B cell (primary cell): ENCODE data around the gene NKTR. TPM values are rescaled to one million over a fixed set of nuclear protein-coding genes. Genes with fewer than 3 reads are reported as not detected.

Experiments used
- ATAC-seq: fragments of 200-7000 bp; cut with Tn5 transposase; one replicate; pipeline ENCODE4 v1.10.0; 2021; ENCODE audit warnings: low read depth, mild to moderate bottlenecking, moderate number of reproducible peaks, moderate library complexity
- CTCF ChIA-PET: fragments of 350-600 bp; sonication (Branson Sonifier 250); formaldehyde crosslinking; loops from one replicate; lab custom pipeline; 2021; ENCODE audit warnings: antibody characterized with exemption, inconsistent platforms; lab: Charles Lee
- POLR2A ChIA-PET: fragments of 350-600 bp; sonication (Branson Sonifier 250); formaldehyde crosslinking; loops from one replicate; lab custom pipeline; 2021; ENCODE audit warnings: antibody characterized with exemption; lab: Charles Lee
- DNase-seq: peaks from one replicate; pipeline ENCODE4 v3.0.0; 2013
- H2AFZ ChIP-seq: 2 replicates; pipeline ENCODE4 v1.6.1; 2012; ENCODE audit warnings: mild to moderate bottlenecking, low read depth, low read length; ENCODE audit not compliant: insufficient read depth, poor library complexity, severe bottlenecking
- H3K27ac ChIP-seq, 2 donors: 1 replicate in 1 of 2; 2 replicates in 1 of 2; pipeline ENCODE4 v1.5.1; 2012 to 2013; ENCODE audit warnings: low read length in 2 of 2, mild to moderate bottlenecking in 2 of 2, moderate library complexity in 1 of 2
- H3K27me3 ChIP-seq, 4 experiments: fragments of 200-600 bp in 1 of 4; sonication (generic) in 1 of 4; replicated peaks in 1 of 4; 1 replicate in 2 of 4; 2 replicates in 2 of 4; pipeline versions ENCODE4 v1.6.1 to v1.7.0; 2013 to 2016; ENCODE audit warnings: low read length in 3 of 4, mild to moderate bottlenecking in 2 of 4, mixed read lengths in 1 of 4, moderate library complexity in 1 of 4; ENCODE audit not compliant: insufficient read depth in 4 of 4, control insufficient read depth in 3 of 4; ENCODE audit errors: control extremely low read depth in 1 of 4
- H3K36me3 ChIP-seq, 2 experiments: replicated peaks in 1 of 2; 1 replicate in 1 of 2; 2 replicates in 1 of 2; pipeline versions ENCODE4 v1.6.1 to v1.7.1; 2013; ENCODE audit warnings: low read length in 1 of 2; ENCODE audit not compliant: insufficient read depth in 2 of 2, control insufficient read depth in 1 of 2; ENCODE audit errors: control extremely low read depth in 1 of 2, extremely low read depth in 1 of 2
- H3K4me1 ChIP-seq, 2 donors: fragments of 200-600 bp in 1 of 2; sonication (generic) in 1 of 2; 1 replicate in 1 of 2; 2 replicates in 1 of 2; pipeline versions ENCODE4 v1.5.1 to v1.6.1; 2013 to 2017; ENCODE audit warnings: low read length in 2 of 2; ENCODE audit not compliant: control insufficient read depth in 2 of 2, insufficient read depth in 2 of 2
- H3K4me2 ChIP-seq: replicated peaks from 2 replicates; pipeline ENCODE3; 2012; ENCODE audit warnings: mild to moderate bottlenecking, low read depth, low read length; ENCODE audit not compliant: poor library complexity, severe bottlenecking
- H3K4me3 ChIP-seq, 5 experiments: fragments of 200-600 bp in 1 of 5; sonication (generic) in 1 of 5; 1 replicate in 3 of 5; 2 replicates in 2 of 5; pipeline versions ENCODE4 v1.5.1 to v1.7.0; 2011 to 2016; ENCODE audit warnings: low read length in 4 of 5, mild to moderate bottlenecking in 4 of 5, low read depth in 2 of 5, control low read depth in 1 of 5, moderate library complexity in 1 of 5; ENCODE audit not compliant: insufficient read depth in 1 of 5; ENCODE audit errors: control extremely low read depth in 1 of 5, extremely low read depth in 1 of 5
- H3K79me2 ChIP-seq: fragments of 200-600 bp; sonication (generic); one replicate; pipeline ENCODE4 v1.6.0; 2016; ENCODE audit warnings: low read length; ENCODE audit not compliant: control insufficient read depth, insufficient read depth
- H3K9ac ChIP-seq: fragments of 200-600 bp; sonication (generic); 2 replicates; pipeline ENCODE4 v1.6.1; 2017; ENCODE audit warnings: mild to moderate bottlenecking, low read length, moderate library complexity
- H3K9me3 ChIP-seq, 3 donors: one replicate each; pipeline versions ENCODE4 v1.6.1 to v1.7.1; 2013; ENCODE audit warnings: low read length in 2 of 3; ENCODE audit not compliant: control insufficient read depth in 2 of 3, insufficient read depth in 1 of 3; ENCODE audit errors: control extremely low read depth in 1 of 3
- H4K20me1 ChIP-seq: 2 replicates; pipeline ENCODE4 v1.6.0; 2012; ENCODE audit warnings: mild to moderate bottlenecking, low read length; ENCODE audit not compliant: insufficient read depth, control insufficient read depth, poor library complexity, severe bottlenecking
- H3K27ac Mint-ChIP-seq: one replicate; pipeline ENCODE4 v1.8.0; 2021; ENCODE audit warnings: mixed read lengths
- H3K27me3 Mint-ChIP-seq: one replicate; pipeline ENCODE4 v1.8.0; 2021; ENCODE audit warnings: mixed read lengths
- H3K4me1 Mint-ChIP-seq: one replicate; pipeline ENCODE4 v1.8.0; 2021; ENCODE audit warnings: mixed read lengths
- H3K4me3 Mint-ChIP-seq: one replicate; pipeline ENCODE4 v1.8.0; 2021; ENCODE audit warnings: mixed read lengths
- H3K9me3 Mint-ChIP-seq: one replicate; pipeline ENCODE4 v1.8.0; 2022; ENCODE audit warnings: mixed read lengths; ENCODE audit not compliant: insufficient read depth
- CTCF ChIP-seq: fragments of 200-600 bp; IDR thresholded peaks from one replicate; pipeline ENCODE4 v1.8.0; 2022; ENCODE audit warnings: antibody characterized with exemption, mild to moderate bottlenecking
- EZH2 ChIP-seq: IDR thresholded peaks from 2 replicates; pipeline ENCODE4 v1.6.1; 2012; ENCODE audit warnings: borderline replicate concordance, low read depth, mild to moderate bottlenecking, moderate library complexity, low read length; ENCODE audit not compliant: insufficient read depth, poor library complexity, severe bottlenecking
- WGBS: methylation state at CpG from one replicate; pipeline ENCODE4 v1.1.5; 2013; ENCODE audit warnings: missing lambda C conversion rate; ENCODE audit not compliant: insufficient coverage; 5-methylcytosine and 5-hydroxymethylcytosine counted together
- intact Hi-C: fragments of 100-400 bp; cut with micrococcal nuclease; formaldehyde crosslinking; loops from one replicate; pipeline ENCODE4 v1.10.0; 2022
- polyA plus RNA-seq: library from polyadenylated mRNA; depleted of rRNA; stranded (reverse); fragments of >200 nt; gene quantifications from 2 replicates; pipeline ENCODE4 v1.2.3, GENCODE V29; 2012
- total RNA-seq, 2 donors: library from RNA; stranded (reverse); fragments of 120-200 nt in 1 of 2; gene quantifications; 1 replicate in 1 of 2; 2 replicates in 1 of 2; pipeline versions ENCODE4 v1.2.3 to v1.2.4, GENCODE V29; 2013 to 2022

The NKTR gene
- total and polyA plus RNA-seq, 2 donors (not counting 1 experiment from before 2014, with no cell fraction given) = 58.0 to 227 TPM

GRCh38 chr3:42589382-42590109 lies 10.9 kb upstream of the NKTR start:
- H3K4me1 ChIP-seq = peaks cover 14 to 15% of the 10 kb centered on the region in 2 donors
- H3K36me3 ChIP-seq = peaks cover under 1 to 12% of the 10 kb centered on the region in 2 experiments
- peak overlapping the region; percentile 78 to 81 for H3K27ac ChIP-seq
- peak overlapping the region; percentile 74 for H3K4me2 ChIP-seq
- H2AFZ ChIP-seq = peak overlapping the region; percentile 72
- ChIA-PET POLR2A (interaction anchor here (0.7 to 2.7 kb wide), 4 partner anchors 8 to 513 kb away, joined by 3 to 34 read pairs (median 16); partner anchors contain the start of genes NKTR and SEC22C), CTCF (interaction anchor here (1.1 to 1.3 kb wide), 4 partner anchors 8 to 151 kb away, joined by 3 to 8 read pairs (median 6); partner anchors contain the start of genes NKTR and SEC22C)
- no peaks in the 10 kb centered on the region for H3K9me3 Mint-ChIP-seq
- H3K4me3 Mint-ChIP-seq = peak overlapping the region; percentile 97
- peaks cover 22% of the 10 kb centered on the region for H3K79me2 ChIP-seq
- no peaks in the 10 kb centered on the region for H3K9me3 ChIP-seq
- 96% methylated on average over 15 of the region's 20 CpGs for WGBS
- DNase-seq (no peak), ATAC-seq (no peak)
- no peaks in the 10 kb centered on the region for H4K20me1 ChIP-seq
- H3K4me1 Mint-ChIP-seq = peaks cover 33% of the 10 kb centered on the region
- H3K27ac Mint-ChIP-seq = peak overlapping the region; percentile 98
- H3K4me3 ChIP-seq = peak overlapping the region in 4 of 5 experiments; percentile 62 to 71 (median 66)
- no peaks in the 10 kb centered on the region for H3K27me3 Mint-ChIP-seq
- intact Hi-C loops = loop anchor here (1.0 to 10.0 kb wide), 3 partner anchors 7 to 515 kb away; partner anchors contain the start of genes NKTR and POMGNT2
- H3K9ac ChIP-seq = peak overlapping the region; percentile 72
- TF ChIP-seq EZH2 (no peak), CTCF (no peak)
- no peaks in the 10 kb centered on the region for H3K27me3 ChIP-seq
